DMS53 treated with DMSO at 0.1 percent for 48 hours (cell line): ENCODE data around the gene GATAD2A.

Source experiments
- DNase-seq: peaks from one replicate; lab custom pipeline; 2025; ENCODE audit not compliant: unreplicated experiment; lab: John Stamatoyannopoulos, UW

GATAD2A gene

GRCh38 chr19:19543640-19544039 lies 138.2 kb downstream of the GATAD2A start:
- no peak for DNase-seq

- DNase-seq, result no peak
These were observed 138.9 kb downstream of the GATAD2A start for GRCh38 chr19:19544257-19544953.

- DNase-seq, result no peak
These were observed 139.6 kb downstream of the GATAD2A start for GRCh38 chr19:19544954-19545591.

GRCh38 chr19:19545707-19546106 lies 140.2 kb downstream of the GATAD2A start:
- DNase-seq, result no peak

GRCh38 chr19:19546751-19547162 lies 141.3 kb downstream of the GATAD2A start:
- no peak for DNase-seq

GRCh38 chr19:19547674-19548336 lies 142.3 kb downstream of the GATAD2A start:
- no peak for DNase-seq

GRCh38 chr19:19548915-19549759 lies 143.7 kb downstream of the GATAD2A start:
- no peak for DNase-seq

GRCh38 chr19:19549804-19550464 lies 144.5 kb downstream of the GATAD2A start:
- no peak for DNase-seq

GRCh38 chr19:19550485-19550929 lies 145.0 kb downstream of the GATAD2A start:
- no peak for DNase-seq

- DNase-seq, result no peak
These were observed 145.7 kb downstream of the GATAD2A start for GRCh38 chr19:19550972-19551852.

GRCh38 chr19:19551853-19552192 lies 146.3 kb downstream of the GATAD2A start:
- DNase-seq, result no peak

GRCh38 chr19:19552798-19553197 lies 147.3 kb downstream of the GATAD2A start:
- DNase-seq, result no peak

GRCh38 chr19:19553670-19554069 lies 148.2 kb downstream of the GATAD2A start:
- no peak for DNase-seq

- no peak for DNase-seq
These were observed 148.9 kb downstream of the GATAD2A start for GRCh38 chr19:19554074-19555023.

GRCh38 chr19:19558055-19558454 lies 152.6 kb downstream of the GATAD2A start:
- no peak for DNase-seq
